Fibroblast of mammary gland (primary cell): ENCODE data around the gene GLMN.
A peak's percentile ranks its signal among the peaks of the same experiment; 100 is the strongest.

Experiments
- DNase-seq: peaks from one replicate; pipeline ENCODE4 v3.0.0-alpha.2; 2010; ENCODE audit warnings: low read depth
- H3K4me3 ChIP-seq: 2 replicates; pipeline ENCODE4 v1.5.1; 2011; ENCODE audit warnings: low read depth, mild to moderate bottlenecking, low read length, moderate library complexity; ENCODE audit not compliant: control insufficient read depth
- TF ChIP-seq, protein P1 (sequence below): conservative IDR thresholded peaks from 2 replicates; pipeline ENCODE4 v1.5.1; 2011; ENCODE audit warnings: low read depth, low read length, inconsistent platforms; ENCODE audit not compliant: control insufficient read depth, insufficient read depth

Gene GLMN

GRCh38 chr1:92298573-92299476, at the start of gene GLMN, which contains the start of gene RPAP2:
TSS of gene GLMN (minus strand) at chr1:92298987. CDS start at chr1:92297999, 988 bp downstream.
TSS of gene RPAP2 (plus strand) at chr1:92299059. CDS start at chr1:92299074, 15 bp downstream.
- peak within 1 kb of the TSS; percentile 88 for H3K4me3 ChIP-seq
- peak; percentile 77 for DNase-seq
- TF ChIP-seq, protein P1, sequence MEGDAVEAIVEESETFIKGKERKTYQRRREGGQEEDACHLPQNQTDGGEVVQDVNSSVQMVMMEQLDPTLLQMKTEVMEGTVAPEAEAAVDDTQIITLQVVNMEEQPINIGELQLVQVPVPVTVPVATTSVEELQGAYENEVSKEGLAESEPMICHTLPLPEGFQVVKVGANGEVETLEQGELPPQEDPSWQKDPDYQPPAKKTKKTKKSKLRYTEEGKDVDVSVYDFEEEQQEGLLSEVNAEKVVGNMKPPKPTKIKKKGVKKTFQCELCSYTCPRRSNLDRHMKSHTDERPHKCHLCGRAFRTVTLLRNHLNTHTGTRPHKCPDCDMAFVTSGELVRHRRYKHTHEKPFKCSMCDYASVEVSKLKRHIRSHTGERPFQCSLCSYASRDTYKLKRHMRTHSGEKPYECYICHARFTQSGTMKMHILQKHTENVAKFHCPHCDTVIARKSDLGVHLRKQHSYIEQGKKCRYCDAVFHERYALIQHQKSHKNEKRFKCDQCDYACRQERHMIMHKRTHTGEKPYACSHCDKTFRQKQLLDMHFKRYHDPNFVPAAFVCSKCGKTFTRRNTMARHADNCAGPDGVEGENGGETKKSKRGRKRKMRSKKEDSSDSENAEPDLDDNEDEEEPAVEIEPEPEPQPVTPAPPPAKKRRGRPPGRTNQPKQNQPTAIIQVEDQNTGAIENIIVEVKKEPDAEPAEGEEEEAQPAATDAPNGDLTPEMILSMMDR, result no peak

DNA sequence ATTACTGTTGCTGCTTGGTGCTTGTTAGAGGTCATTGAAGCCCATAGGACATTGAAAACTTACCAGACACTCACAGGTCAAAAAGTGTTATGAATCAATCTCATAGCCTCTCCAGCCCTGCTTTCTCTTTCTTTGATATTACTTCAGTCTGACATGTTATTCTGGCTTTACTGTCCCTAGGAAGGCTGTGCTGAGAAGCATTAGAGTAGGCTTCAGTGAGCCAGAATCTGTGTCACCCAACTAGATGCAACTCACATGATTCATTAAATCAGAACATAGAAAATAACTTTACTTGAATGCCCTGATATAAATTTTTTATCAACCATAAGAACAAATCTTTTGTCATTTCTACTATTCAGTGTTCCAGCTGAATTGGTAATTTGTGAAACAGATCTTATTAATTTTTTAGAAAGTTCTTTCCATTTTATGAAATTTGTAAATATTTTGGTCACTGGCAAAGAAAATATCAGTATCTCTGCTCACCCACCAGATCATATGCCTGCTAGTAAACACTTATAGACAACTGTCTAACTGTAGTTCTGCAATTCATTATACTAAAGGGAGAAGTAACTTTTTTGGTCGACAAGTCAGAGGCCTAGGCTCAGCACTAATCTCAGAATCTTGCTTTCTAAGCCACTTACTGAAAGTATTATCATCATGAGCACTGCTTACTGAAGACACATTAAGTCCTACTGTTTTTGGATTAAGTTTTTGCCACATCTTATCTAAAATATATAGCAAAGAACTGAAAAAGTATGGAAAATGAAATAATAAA, 48.3 kb upstream of the GLMN start:
- H3K4me3 ChIP-seq, result no peak overlapping the region
- DNase-seq, result no peak
- TF ChIP-seq, protein P1, result no peak

GRCh38 chr1:92343061-92343460, 44.3 kb upstream of the GLMN start:
- DNase-seq, result no peak
- no peak overlapping the region for H3K4me3 ChIP-seq
- TF ChIP-seq, protein P1, result no peak

GRCh38 chr1:92342401-92342800, 43.6 kb upstream of the GLMN start:
- no peak overlapping the region for H3K4me3 ChIP-seq
- no peak for DNase-seq
- TF ChIP-seq, protein P1, result no peak

DNA sequence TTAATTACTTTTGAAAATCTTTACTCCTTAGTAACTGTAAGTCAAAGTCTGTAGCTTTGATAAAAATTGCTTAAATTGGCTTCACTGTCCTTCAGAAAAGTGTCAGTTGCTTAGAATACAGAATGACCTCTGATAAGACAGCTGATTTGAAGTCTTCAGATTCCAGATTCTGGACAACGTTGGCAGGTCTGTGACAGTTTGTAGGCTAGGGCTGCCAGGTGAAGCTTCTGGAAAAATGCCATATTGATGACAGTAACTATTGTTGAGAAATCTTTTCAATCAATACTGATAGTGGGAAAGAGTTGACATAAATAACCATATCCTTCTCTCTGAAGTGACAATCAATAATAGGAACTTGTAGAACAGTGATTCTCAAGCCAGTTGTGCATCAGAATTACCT, 41.4 kb upstream of the GLMN start:
- H3K4me3 ChIP-seq, result no peak overlapping the region
- no peak for DNase-seq
- TF ChIP-seq, protein P1, result no peak

DNA sequence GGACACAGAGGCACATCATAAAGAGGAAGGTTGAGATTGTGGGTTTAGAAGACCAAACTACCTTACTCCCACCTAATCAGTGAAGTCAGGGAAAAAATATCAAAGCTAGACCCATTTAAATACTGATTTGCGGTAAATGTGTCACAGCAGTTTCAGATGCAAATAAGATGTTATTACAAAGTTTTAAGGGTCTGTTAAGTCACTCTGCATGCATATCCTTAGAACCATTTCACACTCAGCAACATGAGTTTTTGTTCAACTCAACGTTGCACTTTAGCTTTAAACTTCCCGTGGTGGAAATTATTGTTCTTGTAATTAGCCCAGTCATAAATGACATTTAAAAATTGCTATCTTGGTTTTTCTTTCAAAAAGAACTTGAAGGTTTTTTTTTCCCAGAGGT, 34.9 kb upstream of the GLMN start:
- TF ChIP-seq, protein P1, result no peak
- no peak for DNase-seq
- no peak overlapping the region for H3K4me3 ChIP-seq
